ENCODE results near the gene ERMP1.
"Not testable (repeated sequence)": the region's sequence is repeated elsewhere in the genome, so short reads cannot be mapped to it uniquely, and the experiment has no call there.

Gene ERMP1

DNA sequence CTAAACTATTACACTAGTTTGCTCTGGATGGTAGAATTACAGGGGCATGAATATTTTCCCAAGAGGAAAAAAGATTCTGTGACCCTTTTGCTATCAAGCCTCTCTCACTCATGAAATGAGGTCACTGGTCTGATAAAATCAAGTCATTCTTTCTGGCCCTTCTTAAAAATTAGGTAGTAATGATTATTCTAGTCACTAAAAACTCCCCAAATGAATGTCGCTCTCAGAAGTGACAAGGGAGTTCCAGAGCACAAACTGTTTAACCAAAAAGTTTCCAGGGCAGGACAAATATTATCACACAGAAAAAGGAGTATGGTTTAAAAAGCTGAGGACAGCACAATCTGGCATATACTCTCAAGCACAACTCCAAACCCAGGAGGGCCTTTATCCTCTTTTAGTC, 12.5 kb downstream of the ERMP1 start:
- DNase-seq (ENCODE audit: low read depth in 2 of 2), result no peak

GRCh38 chr9:5819174-5819573, 13.7 kb downstream of the ERMP1 start:
- no peak for DNase-seq (ENCODE audit: low read depth in 2 of 2)

GRCh38 chr9:5818424-5819142, 14.3 kb downstream of the ERMP1 start:
- no peak for DNase-seq (ENCODE audit: low read depth in 2 of 2)

GRCh38 chr9:5817862-5818261, 15.1 kb downstream of the ERMP1 start:
- DNase-seq (ENCODE audit: low read depth in 2 of 2), result no peak

DNA sequence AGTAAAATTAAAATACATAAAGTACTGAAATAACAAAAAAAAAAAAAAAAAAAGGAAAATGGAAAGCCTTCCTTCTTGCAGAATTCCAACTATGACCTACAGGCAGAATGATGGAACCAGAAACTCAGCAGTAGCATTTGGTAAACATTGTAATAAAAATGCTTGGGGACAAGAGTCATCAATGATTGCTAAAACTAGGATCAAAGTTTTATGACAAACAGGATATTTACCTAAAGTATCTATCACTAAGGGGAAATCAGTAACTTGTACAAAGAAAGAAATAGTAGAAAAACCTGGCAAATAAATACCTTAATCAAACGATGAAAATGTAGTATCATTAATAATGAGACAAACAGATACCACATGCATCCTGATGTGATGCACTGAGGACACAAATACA, 17.5 kb downstream of the ERMP1 start:
- no peak for DNase-seq (ENCODE audit: low read depth in 2 of 2)

DNA sequence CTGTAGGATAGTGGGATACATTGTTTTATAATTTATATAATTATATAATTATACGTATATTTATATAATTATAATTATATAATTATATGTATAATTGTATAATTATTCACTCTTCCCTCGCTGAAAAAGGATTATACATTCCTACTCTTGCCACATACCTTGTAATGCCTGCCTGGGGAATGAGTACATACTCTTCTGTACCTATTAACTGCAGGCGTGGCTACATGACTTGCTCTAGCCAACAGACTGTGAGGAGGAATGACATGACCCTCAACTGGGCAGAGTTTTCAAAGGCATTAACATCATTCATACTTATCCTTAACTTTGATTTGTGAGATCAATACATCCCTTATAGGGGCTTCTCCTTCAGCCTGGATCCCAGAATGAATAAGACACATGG, 19.1 kb downstream of the ERMP1 start:
- DNase-seq (ENCODE audit: low read depth in 2 of 2), result no peak

- no peak for DNase-seq (ENCODE audit: low read depth in 2 of 2)
These were observed 21.2 kb downstream of the ERMP1 start for GRCh38 chr9:5811751-5812150.

DNA sequence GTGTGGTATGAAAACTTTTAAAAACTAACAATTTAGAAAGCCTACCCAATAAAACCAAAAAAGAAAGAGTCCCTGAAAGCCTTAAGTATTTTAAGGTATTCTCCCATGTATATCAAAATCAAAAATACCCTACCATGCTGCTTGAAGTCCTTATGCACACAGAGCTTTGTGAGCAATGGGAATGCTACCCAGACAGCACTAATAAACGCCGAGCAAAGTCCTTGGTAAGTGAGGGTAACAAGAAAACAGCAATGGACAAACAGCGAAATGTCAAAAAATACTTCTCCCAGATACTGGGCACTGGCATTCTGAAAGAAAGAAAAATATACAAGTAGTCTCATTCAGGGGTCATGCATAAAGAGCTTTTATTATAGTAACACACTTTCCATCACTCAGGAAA, 27.4 kb downstream of the ERMP1 start:
- DNase-seq (ENCODE audit: low read depth in 2 of 2), result no peak

GRCh38 chr9:5801739-5802113, 31.2 kb downstream of the ERMP1 start:
- no peak for DNase-seq (ENCODE audit: low read depth in 2 of 2)

GRCh38 chr9:5800969-5801738, 31.8 kb downstream of the ERMP1 start:
- no peak for DNase-seq (ENCODE audit: low read depth in 2 of 2)

DNA sequence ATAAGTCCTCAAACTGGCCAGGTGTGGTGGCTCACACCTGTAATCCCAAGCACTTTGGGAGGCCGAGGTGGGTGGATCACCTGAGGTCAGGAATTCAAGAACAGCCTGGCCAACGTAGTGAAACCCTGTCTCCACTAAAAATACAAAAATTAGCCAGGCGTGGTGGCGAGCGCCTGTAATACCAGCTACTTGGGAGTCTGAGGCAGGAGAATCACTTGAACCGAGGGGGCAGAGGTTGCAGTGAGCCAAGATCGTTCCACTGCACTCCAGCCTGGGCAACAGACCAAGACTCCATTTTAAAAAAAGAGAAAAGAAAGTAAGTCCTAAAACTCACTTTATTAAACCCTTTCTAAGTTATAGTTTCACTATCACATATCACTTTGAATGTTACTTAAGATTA, 32.5 kb downstream of the ERMP1 start:
- not testable (repeated sequence) for DNase-seq (ENCODE audit: low read depth in 2 of 2)

GRCh38 chr9:5799314-5799713, 33.6 kb downstream of the ERMP1 start:
- no peak for DNase-seq (ENCODE audit: low read depth in 2 of 2)

- DNase-seq (ENCODE audit: low read depth in 2 of 2), result no peak
These were observed 34.3 kb downstream of the ERMP1 start for GRCh38 chr9:5798581-5798980.

DNA sequence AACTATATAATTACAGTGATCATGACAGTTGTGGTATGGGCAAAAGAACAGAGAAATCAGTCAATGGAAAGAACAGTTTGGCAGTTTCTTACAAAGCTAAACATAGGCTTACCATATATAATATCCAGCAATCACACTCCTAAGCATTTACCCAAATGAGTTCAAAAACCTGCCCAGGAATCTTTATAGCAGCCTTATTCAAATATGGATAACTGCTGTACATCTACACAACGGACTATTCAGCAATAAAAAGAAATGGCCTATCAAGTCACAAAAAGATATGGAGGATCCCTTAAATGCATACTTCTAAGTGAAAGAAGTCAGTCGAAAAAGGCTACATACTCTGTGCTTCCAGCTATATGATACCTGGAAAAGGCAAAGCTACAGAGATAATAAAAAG, 36.6 kb downstream of the ERMP1 start:
- no peak for DNase-seq (ENCODE audit: low read depth in 2 of 2)

- no peak for DNase-seq (ENCODE audit: low read depth in 2 of 2)
These were observed 39.1 kb downstream of the ERMP1 start for GRCh38 chr9:5793812-5794211.

- DNase-seq (ENCODE audit: low read depth in 2 of 2), result no peak
These were observed 41.0 kb downstream of the ERMP1 start for GRCh38 chr9:5791870-5792269.

DNA sequence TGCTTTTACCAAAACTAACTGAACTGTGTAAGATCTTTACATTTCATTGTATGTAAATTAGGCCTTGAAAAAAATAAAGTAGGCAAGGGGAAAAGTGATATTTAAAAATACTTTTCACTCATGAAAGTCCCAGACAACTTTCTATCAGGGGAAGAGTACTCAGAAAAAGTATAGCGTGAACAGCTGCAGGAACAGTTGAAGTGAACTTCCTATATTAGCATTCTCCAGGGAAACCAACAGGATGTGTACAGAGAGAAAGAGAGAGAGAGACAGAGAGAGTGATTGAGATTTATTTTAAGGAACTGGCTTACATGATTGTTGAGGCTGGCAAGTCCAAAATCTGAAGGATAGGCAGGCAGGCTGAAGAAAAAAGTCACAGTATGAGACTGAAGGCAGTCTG, 42.0 kb downstream of the ERMP1 start:
- no peak for DNase-seq (ENCODE audit: low read depth in 2 of 2)

GRCh38 chr9:5789489-5789888, 43.4 kb downstream of the ERMP1 start:
- DNase-seq (ENCODE audit: low read depth in 2 of 2), result no peak

DNA sequence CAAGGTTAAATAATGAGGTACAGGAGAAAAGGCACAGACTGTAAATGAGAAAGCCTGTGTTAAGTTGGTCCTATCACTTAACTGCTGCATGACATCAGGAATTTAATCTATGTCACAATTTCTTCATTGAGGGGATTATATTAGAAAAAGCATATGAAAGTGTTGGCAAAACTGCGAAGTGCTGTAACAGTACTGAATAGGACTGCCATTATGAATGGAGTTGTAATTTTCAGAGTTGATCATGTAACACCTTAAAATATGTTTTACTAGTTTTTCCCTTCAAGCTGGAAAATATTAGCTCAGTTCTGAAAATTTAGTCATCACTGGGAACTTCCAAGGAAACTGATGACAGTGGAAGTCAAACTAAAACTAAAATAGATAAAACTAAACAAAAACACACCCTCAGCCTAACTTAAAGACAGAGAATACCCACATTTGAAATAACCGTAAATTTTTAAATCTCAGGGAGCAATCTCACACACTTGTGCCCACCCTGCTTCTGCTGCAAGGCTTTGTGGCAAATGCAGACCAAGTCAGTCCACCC, 45.1 kb downstream of the ERMP1 start:
- DNase-seq (ENCODE audit: low read depth in 2 of 2), result no peak

DNA sequence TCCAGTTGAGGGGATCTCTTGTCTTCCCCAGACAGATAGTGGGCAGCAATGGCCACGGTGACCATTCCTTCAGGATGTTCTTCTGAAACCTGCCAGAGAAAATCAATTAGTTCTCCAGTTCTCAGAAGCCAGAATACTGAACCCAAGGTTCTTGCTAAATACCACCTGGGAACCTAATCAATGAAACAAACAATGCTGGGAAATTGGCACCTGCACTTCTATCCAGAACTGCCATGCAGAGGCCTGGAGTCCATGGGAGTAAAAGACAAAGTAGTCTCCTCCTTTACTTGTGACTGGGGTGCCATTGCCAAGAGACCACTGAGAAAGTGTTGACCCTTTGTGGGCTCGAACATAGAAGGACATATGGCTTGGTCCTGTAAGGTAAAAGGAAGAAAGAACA, 45.7 kb downstream of the ERMP1 start:
- no peak for DNase-seq (ENCODE audit: low read depth in 2 of 2)

DNA sequence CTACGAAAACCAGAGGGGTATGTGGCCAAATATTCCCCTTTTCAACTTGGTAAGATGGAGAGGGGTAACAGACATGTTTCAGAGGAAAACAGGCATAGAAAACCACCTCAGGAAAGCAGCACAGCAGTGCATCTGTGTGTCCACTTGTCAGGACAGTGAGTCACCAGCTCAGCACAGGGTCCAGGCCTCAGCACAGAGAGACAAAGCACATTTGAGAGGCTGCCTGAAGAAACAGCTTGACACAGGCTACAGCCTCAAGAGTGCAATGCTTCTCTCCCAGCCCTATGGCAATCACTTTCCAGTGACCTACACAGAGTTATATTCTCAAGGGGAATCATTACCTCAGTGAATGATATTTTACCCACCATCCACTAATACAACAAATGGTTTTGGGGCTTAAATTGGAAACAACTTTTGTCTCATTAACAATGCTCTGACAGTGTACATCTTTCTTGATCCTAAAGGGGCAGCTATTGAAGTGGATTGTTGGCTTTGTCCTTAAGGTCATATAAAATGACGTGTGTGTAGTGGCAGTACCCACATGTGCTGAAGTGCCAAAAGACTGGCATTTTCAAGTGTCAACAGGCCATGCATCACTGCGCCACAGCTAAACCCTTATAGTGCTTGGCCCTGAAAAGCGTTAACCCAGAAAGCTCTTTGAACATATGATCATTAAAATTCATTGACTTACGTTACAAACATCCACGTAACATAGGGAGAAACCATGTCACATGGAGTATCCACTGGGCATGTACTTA, 46.4 kb downstream of the ERMP1 start:
- no peak for DNase-seq (ENCODE audit: low read depth in 2 of 2)

GRCh38 chr9:5784526-5785315, 48.2 kb downstream of the ERMP1 start:
- DNase-seq (ENCODE audit: low read depth in 2 of 2), result no peak

All from stimulated activated CD8-positive, alpha-beta memory T cell treated with anti-CD3 and anti-CD28 coated beads, Interleukin-2, amount 100 ng/mL, for 48 hours (primary cell).